Left ventricle myocardium inferior (tissue), 1 donor: ENCODE data around the gene GRIN2D. TPM values are rescaled to one million over a fixed set of nuclear protein-coding genes. Genes with fewer than 3 reads are reported as not detected.
A peak's percentile ranks its signal among the peaks of the same experiment; 100 is the strongest.

Experiments
- DNase-seq: peaks from one replicate; pipeline ENCODE4 v3.0.0-alpha.2; 2020
- H3K27ac ChIP-seq: fragments of 200-600 bp; replicated peaks from 2 replicates; pipeline ENCODE4 v1.8.0; 2021
- H3K27me3 ChIP-seq: fragments of 200-600 bp; 2 replicates; pipeline ENCODE4 v1.8.0; 2021; ENCODE audit warnings: low read depth
- H3K36me3 ChIP-seq: fragments of 200-600 bp; 2 replicates; pipeline ENCODE4 v1.8.0; 2021
- H3K4me1 ChIP-seq: fragments of 200-600 bp; 2 replicates; pipeline ENCODE4 v1.8.0; 2021
- H3K4me3 ChIP-seq: fragments of 200-600 bp; 2 replicates; pipeline ENCODE4 v1.8.0; 2021; ENCODE audit warnings: mild to moderate bottlenecking, moderate library complexity
- H3K9me3 ChIP-seq: fragments of 200-600 bp; replicated peaks from 2 replicates; pipeline ENCODE4 v1.8.0; 2021
- intact Hi-C: fragments of 100-400 bp; cut with micrococcal nuclease; formaldehyde crosslinking; loops from one replicate; pipeline ENCODE4 v1.11.0; 2022
- total RNA-seq: library from RNA; stranded (reverse); fragmentation: NEBNext Ultra II Directional; extraction: Animal tissue kit (Norgen Biotek cat#: 25700); gene quantifications from one replicate; pipeline ENCODE4 v1.2.1, GENCODE V29; 2021
- TF ChIP-seq, protein P1 (sequence below): fragments of 200-600 bp; IDR thresholded peaks from 2 replicates; pipeline ENCODE4 v1.8.0; 2021; ENCODE audit warnings: antibody characterized with exemption, mild to moderate bottlenecking, borderline replicate concordance
- donor health status: DM: no; HTN: yes; CAD: no; lungs with severe emphysema.

Gene GRIN2D
- total RNA-seq, 1 donor from 2014 or later = 0.30 TPM

DNA sequence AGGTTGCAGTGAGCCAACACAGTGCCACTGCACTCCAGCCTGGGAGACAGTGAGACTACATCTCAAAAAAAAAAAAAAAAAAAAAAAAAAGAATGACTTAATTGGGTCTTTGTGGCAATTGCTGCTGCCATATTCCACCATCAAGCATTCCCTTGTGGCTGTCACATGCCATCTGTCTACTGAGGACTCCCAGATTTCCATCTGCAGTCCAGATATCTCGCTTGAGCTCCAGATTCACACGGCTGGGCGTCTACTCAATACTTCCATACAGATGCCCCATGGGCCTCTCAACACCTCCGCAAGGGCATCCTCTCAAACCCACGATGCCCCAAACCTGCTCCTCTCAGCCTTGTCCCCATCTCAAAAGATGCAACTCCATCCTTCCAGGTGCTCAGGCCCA is 42.6 kb upstream of the GRIN2D start:
- TF ChIP-seq, protein P1, sequence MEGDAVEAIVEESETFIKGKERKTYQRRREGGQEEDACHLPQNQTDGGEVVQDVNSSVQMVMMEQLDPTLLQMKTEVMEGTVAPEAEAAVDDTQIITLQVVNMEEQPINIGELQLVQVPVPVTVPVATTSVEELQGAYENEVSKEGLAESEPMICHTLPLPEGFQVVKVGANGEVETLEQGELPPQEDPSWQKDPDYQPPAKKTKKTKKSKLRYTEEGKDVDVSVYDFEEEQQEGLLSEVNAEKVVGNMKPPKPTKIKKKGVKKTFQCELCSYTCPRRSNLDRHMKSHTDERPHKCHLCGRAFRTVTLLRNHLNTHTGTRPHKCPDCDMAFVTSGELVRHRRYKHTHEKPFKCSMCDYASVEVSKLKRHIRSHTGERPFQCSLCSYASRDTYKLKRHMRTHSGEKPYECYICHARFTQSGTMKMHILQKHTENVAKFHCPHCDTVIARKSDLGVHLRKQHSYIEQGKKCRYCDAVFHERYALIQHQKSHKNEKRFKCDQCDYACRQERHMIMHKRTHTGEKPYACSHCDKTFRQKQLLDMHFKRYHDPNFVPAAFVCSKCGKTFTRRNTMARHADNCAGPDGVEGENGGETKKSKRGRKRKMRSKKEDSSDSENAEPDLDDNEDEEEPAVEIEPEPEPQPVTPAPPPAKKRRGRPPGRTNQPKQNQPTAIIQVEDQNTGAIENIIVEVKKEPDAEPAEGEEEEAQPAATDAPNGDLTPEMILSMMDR = no peak
- H3K27ac ChIP-seq = no peak overlapping the region
- H3K4me1 ChIP-seq = peaks cover 8% of the 10 kb centered on the region
- H3K36me3 ChIP-seq = peaks cover 4% of the 10 kb centered on the region
- no peaks in the 10 kb centered on the region for H3K27me3 ChIP-seq
- intact Hi-C loops = no loop called here
- no peak overlapping the region for H3K4me3 ChIP-seq
- H3K9me3 ChIP-seq = no peaks in the 10 kb centered on the region
- no peak for DNase-seq

- H3K27me3 ChIP-seq = no peaks in the 10 kb centered on the region
- H3K4me1 ChIP-seq = peaks cover 8% of the 10 kb centered on the region
- peaks cover 7% of the 10 kb centered on the region for H3K36me3 ChIP-seq
- intact Hi-C loops = no loop called here
- TF ChIP-seq, protein P1 = peak; percentile 81
- peak; percentile 67 for DNase-seq
- H3K9me3 ChIP-seq = no peaks in the 10 kb centered on the region
- H3K4me3 ChIP-seq = no peak overlapping the region
- no peak overlapping the region for H3K27ac ChIP-seq
Measured at GRCh38 chr19:48351341-48351752, 42.1 kb upstream of the GRIN2D start.

DNA sequence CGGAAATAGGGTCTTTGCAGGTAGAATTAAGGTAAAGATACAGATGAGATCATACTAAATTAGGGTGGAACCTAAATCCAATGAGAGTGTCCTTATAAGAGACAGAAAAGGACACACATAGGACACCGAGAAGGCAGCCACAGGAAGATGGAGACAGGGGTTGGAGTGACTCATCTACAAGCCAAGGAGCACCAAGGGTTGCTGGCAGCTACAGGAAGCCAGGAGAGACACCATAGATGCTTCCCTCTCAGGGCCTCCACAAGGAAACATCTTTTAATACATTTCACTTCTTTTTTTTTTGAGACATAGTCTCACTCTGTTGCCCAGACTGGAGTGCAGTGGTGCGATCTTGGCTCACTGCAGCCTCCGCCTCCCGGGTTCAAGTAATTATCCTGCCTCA is 39.8 kb upstream of the GRIN2D start:
- TF ChIP-seq, protein P1 = no peak
- Histone ChIP-seq H3K4me1 (no peaks in the 10 kb centered on the region), H3K27me3 (no peaks in the 10 kb centered on the region), H3K4me3 (no peak overlapping the region), H3K9me3 (no peaks in the 10 kb centered on the region), H3K27ac (no peak overlapping the region), H3K36me3 (peaks cover 9% of the 10 kb centered on the region)
- no peak for DNase-seq
- intact Hi-C loops = no loop called here

DNA sequence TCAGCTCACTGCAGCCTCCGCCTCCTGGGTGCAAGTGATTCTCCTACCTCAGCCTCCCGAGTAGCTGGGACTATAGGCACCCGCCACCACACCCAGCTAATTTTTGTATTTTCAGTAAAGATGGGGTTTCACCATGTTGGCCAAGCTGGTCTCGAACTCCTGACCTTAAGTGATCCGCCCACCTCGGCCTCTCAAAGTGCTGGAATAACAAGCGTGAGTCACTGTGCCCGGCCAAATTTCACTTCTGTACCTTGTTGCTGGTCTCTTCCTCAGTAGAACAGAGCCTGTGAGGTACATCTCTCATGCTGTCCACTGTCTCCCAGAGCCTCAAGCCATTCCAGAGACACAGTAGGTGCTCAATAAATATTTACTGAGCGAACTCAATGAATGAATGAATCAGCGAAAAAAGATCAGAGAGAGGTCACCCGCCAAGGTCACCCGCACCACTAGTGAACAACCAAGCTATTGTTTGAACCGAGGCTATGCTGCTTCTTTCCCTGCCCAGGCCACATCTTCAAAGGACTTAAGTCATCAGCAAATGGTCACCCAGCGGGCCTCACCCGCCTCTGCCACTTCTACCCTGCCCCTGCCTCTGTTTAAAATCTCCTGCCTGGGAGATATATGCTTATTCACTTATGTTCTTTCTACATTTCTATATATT is 39.0 kb upstream of the GRIN2D start:
- intact Hi-C loops = no loop called here
- Histone ChIP-seq H3K4me3 (no peak overlapping the region), H3K4me1 (no peaks in the 10 kb centered on the region), H3K27ac (no peak overlapping the region), H3K9me3 (no peaks in the 10 kb centered on the region), H3K27me3 (no peaks in the 10 kb centered on the region), H3K36me3 (peaks cover 10% of the 10 kb centered on the region)
- DNase-seq = no peak
- TF ChIP-seq, protein P1 = no peak

DNA sequence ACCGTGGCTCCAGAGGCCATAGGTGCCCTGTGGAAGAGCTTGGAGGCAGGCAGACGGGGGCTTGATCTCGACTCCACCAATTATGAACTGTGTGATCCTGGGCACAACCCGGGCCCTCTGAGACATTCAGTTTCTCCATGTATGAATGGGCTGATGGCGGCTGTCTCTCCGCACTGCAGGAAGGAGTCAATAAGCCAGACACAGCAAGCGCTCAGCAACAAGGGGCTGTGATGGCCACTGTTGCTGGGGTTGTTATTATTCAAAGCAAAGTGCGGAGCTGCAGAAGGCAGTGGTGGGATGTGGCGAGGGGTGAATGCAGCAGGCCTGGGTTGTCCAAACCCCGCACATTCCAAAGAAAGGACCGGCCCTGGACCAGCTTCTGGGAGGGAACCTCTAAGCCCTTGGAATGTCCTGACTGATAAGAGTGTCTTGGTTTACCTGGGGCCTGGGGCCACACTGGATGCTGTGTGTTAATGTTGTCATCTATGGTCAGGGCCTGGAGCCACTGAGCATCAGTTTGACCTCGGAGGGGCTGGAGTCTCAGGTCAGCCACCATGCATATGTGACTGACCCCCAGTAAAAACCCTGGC is 38.0 kb upstream of the GRIN2D start:
- H3K4me1 ChIP-seq = no peaks in the 10 kb centered on the region
- no peaks in the 10 kb centered on the region for H3K27me3 ChIP-seq
- H3K4me3 ChIP-seq = no peak overlapping the region
- no peaks in the 10 kb centered on the region for H3K9me3 ChIP-seq
- DNase-seq = no peak
- intact Hi-C loops = no loop called here
- TF ChIP-seq, protein P1 = no peak
- peaks cover 17% of the 10 kb centered on the region for H3K36me3 ChIP-seq
- no peak overlapping the region for H3K27ac ChIP-seq
